Effector memory CD8-positive, alpha-beta T cell (primary cell): ENCODE measurements around the gene ZNF567.
A peak's percentile ranks its signal among the peaks of the same experiment; 100 is the strongest.

Source experiments
- ATAC-seq: fragments of 150-1000 bp; cut with Tn5 transposase; replicated peaks from 2 replicates; pipeline ENCODE4 v1.10.0; 2021; ENCODE audit warnings: mild to moderate bottlenecking, moderate library complexity
- DNase-seq, 3 experiments: peaks; one replicate each; pipeline ENCODE4 v3.0.0; 2021
- H3K27ac Mint-ChIP-seq, 2 donors: one replicate each; pipeline ENCODE4 v1.8.0; 2022; ENCODE audit warnings: mild to moderate bottlenecking in 2 of 2, mixed read lengths in 2 of 2, moderate library complexity in 2 of 2
- H3K27me3 Mint-ChIP-seq, 2 donors: one replicate each; pipeline ENCODE4 v1.8.0; 2022; ENCODE audit warnings: mixed read lengths in 2 of 2
- H3K36me3 Mint-ChIP-seq: one replicate; pipeline ENCODE4 v1.8.0; 2022; ENCODE audit warnings: mild to moderate bottlenecking, moderate library complexity, mixed read lengths; ENCODE audit not compliant: insufficient read depth
- H3K4me1 Mint-ChIP-seq, 2 donors: one replicate each; pipeline ENCODE4 v1.8.0; 2022; ENCODE audit warnings: low read depth in 2 of 2, mixed read lengths in 2 of 2
- H3K4me3 Mint-ChIP-seq, 2 donors: one replicate each; pipeline ENCODE4 v1.8.0; 2022; ENCODE audit warnings: mild to moderate bottlenecking in 2 of 2, mixed read lengths in 2 of 2, moderate library complexity in 2 of 2
- H3K9me3 Mint-ChIP-seq, 2 donors: one replicate each; pipeline ENCODE4 v1.8.0; 2022; ENCODE audit warnings: mixed read lengths in 2 of 2
- total RNA-seq, 9 experiments: gene quantifications; one replicate each; lab custom pipeline; 2026; lab: John Stamatoyannopoulos, UW

The ZNF567 gene
- total RNA-seq, result 16.1 to 36.6 (median 24.2) reads per million in 9 experiments

DNA sequence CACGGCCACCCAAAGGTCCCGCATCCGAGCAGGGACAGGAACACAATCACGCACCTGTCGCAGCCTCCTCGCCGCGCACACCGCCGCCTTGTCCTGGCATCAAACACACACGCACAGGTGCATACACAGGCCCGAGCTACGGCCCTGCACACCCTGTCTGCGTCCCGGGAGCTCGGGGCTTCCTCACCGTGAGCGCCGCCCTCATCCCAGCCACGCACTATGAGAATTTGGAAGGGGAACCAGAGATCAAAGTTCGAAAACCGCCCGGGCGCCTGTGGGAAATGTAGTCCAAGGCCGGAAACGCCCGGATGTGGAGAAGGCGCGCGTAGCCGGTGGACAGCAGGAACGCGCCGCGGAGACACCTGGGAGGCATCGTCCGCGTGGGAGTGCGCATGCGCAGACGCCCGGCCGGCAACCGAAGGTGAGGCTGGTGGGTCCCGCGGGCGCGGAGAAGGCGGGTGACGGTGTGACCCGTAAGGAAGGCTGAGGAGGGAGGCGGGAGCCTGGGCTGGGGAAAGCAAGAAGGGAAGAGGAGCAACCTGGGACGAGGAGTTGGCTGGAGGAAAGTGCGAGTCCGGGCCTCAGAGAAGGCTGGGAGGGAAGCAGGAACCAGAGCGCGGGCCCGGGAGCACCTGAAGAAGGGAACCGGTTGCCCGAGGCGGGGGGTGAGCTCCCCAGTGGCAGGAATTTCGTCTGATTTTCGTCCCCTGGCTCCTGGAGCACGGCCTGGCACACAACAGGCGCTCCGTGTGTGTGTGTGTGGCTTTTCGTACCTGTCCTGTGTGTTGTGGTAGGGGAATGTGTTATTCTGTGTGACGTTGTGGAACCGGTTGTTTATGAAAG is at the start of gene ZNF567:
Gene ZNF567, plus strand, starts transcription at position 399 of the 843 bp plus-strand sequence. CDS start 7,256 bp downstream, outside the sequence.
- H3K4me1 Mint-ChIP-seq, result peaks cover 26 to 28% of the 10 kb centered on the region in 2 donors
- peak within 1 kb of the TSS; percentile 99 for H3K4me3 Mint-ChIP-seq
- peaks cover 1 to 6% of the 10 kb centered on the region in 2 donors for H3K9me3 Mint-ChIP-seq
- peak; percentile 93 for DNase-seq
- no peaks in the 10 kb centered on the region for H3K27me3 Mint-ChIP-seq
- H3K36me3 Mint-ChIP-seq, result peaks cover 45% of the 10 kb centered on the region
- H3K27ac Mint-ChIP-seq, result peak within 1 kb of the TSS; percentile 99
- ATAC-seq, result peak; percentile 94

DNA sequence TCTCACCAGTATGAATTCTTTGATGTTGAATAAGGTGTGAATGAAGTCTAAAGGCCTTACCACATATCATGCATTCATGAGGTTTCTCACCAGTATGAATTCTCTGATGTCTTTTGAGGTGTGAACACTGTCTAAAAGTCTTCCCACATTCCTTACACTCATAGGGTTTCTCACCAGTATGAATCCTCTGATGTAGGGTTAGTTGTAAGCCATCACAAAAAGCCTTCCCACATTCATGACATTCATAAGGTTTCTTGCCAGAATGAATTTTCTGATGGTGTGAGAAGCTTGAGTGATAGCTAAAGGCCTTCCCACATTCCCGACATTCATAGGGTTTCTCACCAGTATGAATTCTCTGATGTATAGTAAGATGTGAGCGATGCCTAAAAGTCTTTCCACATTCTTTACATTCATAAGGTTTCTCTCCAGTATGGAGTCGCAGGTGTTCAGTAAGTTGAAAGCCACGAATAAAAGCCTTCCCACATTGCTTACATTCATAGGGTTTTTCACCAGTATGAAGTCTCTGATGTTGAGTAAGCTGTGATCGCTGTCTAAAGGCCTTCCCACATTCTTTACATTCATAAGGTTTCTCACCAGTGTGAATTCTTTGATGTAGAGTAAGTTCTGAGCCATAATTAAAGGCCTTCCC is 48.4 kb upstream of the ZNF567 start:
- no peaks in the 10 kb centered on the region for H3K4me1 Mint-ChIP-seq
- peaks cover 13 to 15% of the 10 kb centered on the region in 2 donors for H3K9me3 Mint-ChIP-seq
- H3K4me3 Mint-ChIP-seq, result no peak overlapping the region
- ATAC-seq (no peak), DNase-seq (no peak)
- H3K36me3 Mint-ChIP-seq, result peaks cover 3% of the 10 kb centered on the region
- no peaks in the 10 kb centered on the region for H3K27me3 Mint-ChIP-seq
- H3K27ac Mint-ChIP-seq, result no peak overlapping the region

DNA sequence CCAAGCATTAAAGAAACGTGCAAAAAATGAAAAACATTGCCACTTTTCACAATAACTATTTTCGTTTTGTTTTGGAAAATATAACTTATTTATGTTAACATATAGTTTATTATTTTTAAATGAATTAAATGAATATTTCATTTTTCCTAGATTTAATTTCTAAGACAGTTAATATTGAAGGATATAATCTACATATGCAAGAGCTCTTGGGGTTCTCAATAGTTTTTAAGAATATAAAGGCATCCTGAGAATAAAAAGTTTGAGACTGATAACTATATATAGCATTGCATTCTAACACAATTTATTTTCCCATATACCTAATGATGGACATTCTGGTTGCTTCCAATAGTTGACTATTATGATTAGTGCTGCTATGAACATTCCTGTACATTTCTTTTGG is 40.7 kb upstream of the ZNF567 start:
- no peaks in the 10 kb centered on the region for H3K4me1 Mint-ChIP-seq
- no peak overlapping the region for H3K27ac Mint-ChIP-seq
- H3K4me3 Mint-ChIP-seq, result no peak overlapping the region
- peaks cover 0 to 4% of the 10 kb centered on the region in 2 donors for H3K9me3 Mint-ChIP-seq
- no peaks in the 10 kb centered on the region for H3K27me3 Mint-ChIP-seq
- no peak for ATAC-seq
- H3K36me3 Mint-ChIP-seq, result peaks cover 27% of the 10 kb centered on the region
- DNase-seq, result no peak

DNA sequence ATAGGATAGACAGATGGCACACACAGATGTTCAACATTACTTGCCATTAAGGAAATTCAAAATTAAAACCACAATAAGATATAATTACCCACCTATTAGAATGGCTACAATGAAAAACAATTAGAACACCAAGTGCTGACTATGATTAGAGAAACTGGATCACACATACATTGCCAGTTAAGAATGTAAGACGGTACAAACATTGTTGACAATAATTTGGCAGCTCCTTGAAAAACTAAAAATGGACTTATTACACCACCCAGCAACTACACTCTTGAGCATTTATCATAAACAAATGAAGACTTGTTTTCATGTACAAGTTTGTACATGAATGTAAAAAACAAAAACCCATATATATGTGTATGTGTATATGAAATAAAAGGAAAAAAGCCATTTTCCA is 34.5 kb upstream of the ZNF567 start:
- H3K36me3 Mint-ChIP-seq, result peaks cover 63% of the 10 kb centered on the region
- no peak overlapping the region for H3K27ac Mint-ChIP-seq
- DNase-seq, result no peak
- H3K9me3 Mint-ChIP-seq, result peaks cover 4 to 9% of the 10 kb centered on the region in 2 donors
- H3K4me3 Mint-ChIP-seq, result no peak overlapping the region
- no peaks in the 10 kb centered on the region for H3K27me3 Mint-ChIP-seq
- ATAC-seq, result no peak
- no peaks in the 10 kb centered on the region for H3K4me1 Mint-ChIP-seq

DNA sequence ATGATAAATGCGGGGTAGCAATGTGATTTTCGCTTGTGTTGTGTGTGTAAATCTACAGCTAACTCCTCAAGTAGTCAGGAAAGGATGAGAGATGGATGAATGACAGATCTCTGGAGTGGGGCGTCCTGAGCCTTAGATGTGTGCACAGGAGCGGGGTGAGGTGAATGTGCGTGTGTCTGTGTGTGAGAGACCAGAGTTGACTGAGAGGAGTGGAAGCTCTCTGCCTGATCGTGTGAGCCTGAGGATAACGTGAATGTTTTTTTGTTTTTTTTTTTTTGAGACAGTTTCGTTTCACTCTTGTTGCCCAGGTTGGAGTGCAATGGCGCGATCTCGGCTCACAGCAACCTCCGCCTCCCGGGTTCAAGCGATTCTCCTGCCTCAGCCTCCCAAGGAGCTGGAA is 21.6 kb upstream of the ZNF567 start:
- H3K27ac Mint-ChIP-seq, result peak overlapping the region; percentile 99 to 100
- H3K4me1 Mint-ChIP-seq, result peaks cover 28 to 38% of the 10 kb centered on the region in 2 donors
- DNase-seq, result no peak
- peaks cover 0 to 2% of the 10 kb centered on the region in 2 donors for H3K9me3 Mint-ChIP-seq
- H3K4me3 Mint-ChIP-seq, result peak overlapping the region; percentile 100
- no peaks in the 10 kb centered on the region for H3K27me3 Mint-ChIP-seq
- H3K36me3 Mint-ChIP-seq, result peaks cover 30% of the 10 kb centered on the region
- ATAC-seq, result no peak

DNA sequence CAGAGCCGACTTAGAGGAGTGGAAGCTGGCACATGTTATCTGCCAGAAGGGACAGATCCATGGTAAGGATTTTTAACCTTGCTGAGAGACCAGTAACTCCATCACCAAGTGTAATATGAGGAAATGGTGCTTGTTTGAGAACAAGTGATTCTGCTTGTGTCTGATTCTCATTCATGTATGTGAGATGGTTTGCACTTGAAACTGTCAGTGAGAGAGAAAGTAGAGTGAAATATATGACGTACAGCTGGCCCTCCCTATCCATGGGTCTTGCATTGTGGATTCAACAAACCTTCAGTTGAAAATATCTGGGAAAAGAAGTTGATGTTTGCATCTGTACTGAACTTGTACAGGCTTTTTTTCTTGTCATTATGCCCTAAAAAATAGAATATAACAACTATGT is 18.8 kb upstream of the ZNF567 start:
- peaks cover 28 to 36% of the 10 kb centered on the region in 2 donors for H3K4me1 Mint-ChIP-seq
- peaks cover 23% of the 10 kb centered on the region for H3K36me3 Mint-ChIP-seq
- no peak overlapping the region for H3K27ac Mint-ChIP-seq
- no peaks in the 10 kb centered on the region for H3K27me3 Mint-ChIP-seq
- DNase-seq (no peak), ATAC-seq (no peak)
- peaks cover 0 to 2% of the 10 kb centered on the region in 2 donors for H3K9me3 Mint-ChIP-seq
- H3K4me3 Mint-ChIP-seq, result peak overlapping the region; percentile 100

DNA sequence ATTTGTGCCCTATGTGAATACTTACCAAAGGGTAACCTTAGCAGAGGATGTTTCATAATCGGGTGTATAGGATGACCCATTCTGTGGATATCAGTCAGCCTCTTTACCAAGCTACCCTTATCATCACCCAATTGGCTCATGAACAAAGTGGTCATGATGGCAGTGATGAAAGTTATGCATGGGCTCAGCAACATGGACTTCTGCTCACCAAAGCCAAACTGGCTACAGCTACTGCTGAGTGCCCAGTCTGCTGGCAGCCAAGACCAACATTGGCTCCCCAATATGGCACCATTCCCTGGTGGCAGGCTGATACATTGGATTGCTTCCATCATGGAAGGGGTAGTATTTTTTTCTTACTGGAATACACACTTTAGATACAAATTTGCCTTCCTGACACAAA is 15.0 kb upstream of the ZNF567 start:
- H3K27ac Mint-ChIP-seq, result peak overlapping the region in 1 of 2 donors; percentile 38
- H3K36me3 Mint-ChIP-seq, result peaks cover 5% of the 10 kb centered on the region
- H3K4me3 Mint-ChIP-seq, result no peak overlapping the region
- DNase-seq (no peak), ATAC-seq (no peak)
- H3K9me3 Mint-ChIP-seq, result no peaks in the 10 kb centered on the region
- H3K27me3 Mint-ChIP-seq, result no peaks in the 10 kb centered on the region
- H3K4me1 Mint-ChIP-seq, result peaks cover 13% of the 10 kb centered on the region in 2 donors

DNA sequence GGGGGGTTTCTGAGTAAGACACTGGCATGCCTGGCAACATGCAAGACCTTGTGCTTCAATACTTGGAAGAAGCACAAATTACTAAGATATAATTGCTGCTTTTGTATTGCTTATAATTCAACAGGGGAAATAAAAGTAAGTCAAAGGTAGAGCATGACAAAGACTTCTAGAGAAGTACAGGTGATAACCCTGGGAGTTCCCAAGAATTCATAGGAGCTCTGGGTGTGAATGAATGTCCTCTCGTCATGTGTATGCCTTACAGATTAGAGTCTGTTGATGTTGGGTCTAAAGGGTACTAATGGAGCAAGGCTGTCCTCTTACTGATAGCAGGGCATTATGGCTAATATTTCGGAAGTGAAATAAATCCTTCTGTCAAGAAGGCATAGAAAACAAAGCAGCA is 13.2 kb upstream of the ZNF567 start:
- Mint-ChIP-seq H3K4me3 (no peak overlapping the region), H3K27ac (no peak overlapping the region), H3K4me1 (peaks cover 1 to 3% of the 10 kb centered on the region in 2 donors), H3K27me3 (no peaks in the 10 kb centered on the region), H3K9me3 (no peaks in the 10 kb centered on the region), H3K36me3 (no peaks in the 10 kb centered on the region)
- ATAC-seq (no peak), DNase-seq (no peak)

DNA sequence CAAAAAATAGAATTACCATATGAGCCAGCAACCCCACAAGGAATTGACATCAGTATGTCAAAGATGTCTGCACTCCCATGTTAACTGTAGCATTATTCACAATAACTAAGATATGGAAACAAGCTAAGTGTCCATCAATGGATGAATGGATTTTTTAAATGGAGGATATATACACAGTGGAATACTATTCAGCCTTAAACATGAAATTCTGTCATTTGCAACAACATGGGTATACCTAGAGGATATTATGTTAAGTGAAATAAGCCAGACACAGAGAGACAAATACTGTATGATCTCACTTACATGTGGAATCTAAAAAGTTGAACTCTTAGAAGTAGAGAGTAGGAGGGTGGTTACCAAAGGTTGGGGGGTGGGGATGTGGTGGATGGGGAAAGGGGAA is 8.0 kb upstream of the ZNF567 start:
- ATAC-seq, result no peak
- no peaks in the 10 kb centered on the region for H3K4me1 Mint-ChIP-seq
- no peak overlapping the region for H3K4me3 Mint-ChIP-seq
- no peak for DNase-seq
- no peaks in the 10 kb centered on the region for H3K9me3 Mint-ChIP-seq
- H3K36me3 Mint-ChIP-seq, result peaks cover 7% of the 10 kb centered on the region
- no peaks in the 10 kb centered on the region for H3K27me3 Mint-ChIP-seq
- H3K27ac Mint-ChIP-seq, result no peak overlapping the region

DNA sequence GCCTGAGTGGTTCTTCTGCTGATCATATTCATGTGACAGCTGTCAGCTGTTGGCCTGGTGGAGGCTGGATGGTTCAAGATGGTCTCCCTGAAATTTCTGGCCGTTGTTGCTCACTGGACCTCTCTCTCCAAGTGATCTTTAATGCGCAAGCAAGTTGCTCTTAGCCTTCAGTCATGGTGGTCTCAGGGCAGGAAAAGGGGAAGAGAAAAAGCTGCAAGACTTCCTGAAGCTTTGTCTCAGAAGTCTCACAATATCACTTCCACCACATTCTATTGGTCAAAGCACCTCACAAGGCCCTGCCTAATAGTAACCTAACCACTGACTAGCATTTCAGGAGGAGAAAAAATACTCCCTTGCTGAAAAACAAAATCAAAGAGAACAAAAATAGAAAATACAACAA is 1.6 kb upstream of the ZNF567 start:
- H3K27me3 Mint-ChIP-seq, result no peaks in the 10 kb centered on the region
- H3K27ac Mint-ChIP-seq, result peak overlapping the region in 1 of 2 donors; percentile 99
- peaks cover 26 to 28% of the 10 kb centered on the region in 2 donors for H3K4me1 Mint-ChIP-seq
- peak overlapping the region; percentile 99 for H3K4me3 Mint-ChIP-seq
- no peak for DNase-seq
- no peak for ATAC-seq
- H3K9me3 Mint-ChIP-seq, result peaks cover 1 to 6% of the 10 kb centered on the region in 2 donors
- H3K36me3 Mint-ChIP-seq, result peaks cover 36% of the 10 kb centered on the region

DNA sequence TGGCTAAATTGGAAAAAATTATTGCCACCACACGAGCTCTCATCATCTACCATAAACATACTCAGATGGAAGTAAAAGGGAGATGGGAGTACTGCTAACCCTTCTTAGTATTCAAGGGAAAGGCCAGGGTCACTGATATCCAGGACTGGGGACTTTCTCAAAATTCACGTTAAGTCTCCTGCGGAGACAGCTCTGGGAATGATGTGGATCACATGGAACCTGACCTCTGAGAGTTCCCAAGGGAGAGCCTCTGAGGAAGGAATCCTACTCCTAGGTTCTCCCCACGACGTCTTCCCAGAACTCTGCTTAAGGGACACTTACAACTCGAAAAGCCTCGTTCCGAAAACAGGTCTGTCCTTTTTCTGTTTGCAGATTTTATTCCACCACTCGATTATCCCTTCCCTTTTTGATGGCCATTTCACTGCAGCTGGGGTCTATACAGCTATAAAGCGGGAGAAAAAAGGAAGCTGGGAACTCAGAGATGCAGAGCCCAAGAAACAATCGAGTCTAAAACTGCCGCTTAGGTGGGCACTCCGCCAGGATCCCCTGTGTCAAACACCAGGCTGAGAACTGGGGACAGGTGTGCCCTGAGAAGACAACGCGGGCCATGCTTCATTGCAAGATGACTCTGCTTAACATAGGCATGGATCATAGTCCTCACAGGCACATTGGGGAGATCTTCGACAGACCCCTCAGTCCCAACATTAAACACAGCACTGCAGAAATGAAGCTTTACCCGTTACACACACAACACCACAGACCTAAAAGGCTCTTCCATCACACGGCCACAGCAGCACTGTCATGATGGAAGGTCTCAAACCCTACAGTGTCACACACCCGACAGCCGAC is 823 bp upstream of the ZNF567 start:
- no peak for ATAC-seq
- peaks cover 1 to 6% of the 10 kb centered on the region in 2 donors for H3K9me3 Mint-ChIP-seq
- peaks cover 36% of the 10 kb centered on the region for H3K36me3 Mint-ChIP-seq
- no peaks in the 10 kb centered on the region for H3K27me3 Mint-ChIP-seq
- DNase-seq, result no peak
- H3K27ac Mint-ChIP-seq, result peak overlapping the region; percentile 99
- peaks cover 26 to 28% of the 10 kb centered on the region in 2 donors for H3K4me1 Mint-ChIP-seq
- peak overlapping the region; percentile 99 for H3K4me3 Mint-ChIP-seq

DNA sequence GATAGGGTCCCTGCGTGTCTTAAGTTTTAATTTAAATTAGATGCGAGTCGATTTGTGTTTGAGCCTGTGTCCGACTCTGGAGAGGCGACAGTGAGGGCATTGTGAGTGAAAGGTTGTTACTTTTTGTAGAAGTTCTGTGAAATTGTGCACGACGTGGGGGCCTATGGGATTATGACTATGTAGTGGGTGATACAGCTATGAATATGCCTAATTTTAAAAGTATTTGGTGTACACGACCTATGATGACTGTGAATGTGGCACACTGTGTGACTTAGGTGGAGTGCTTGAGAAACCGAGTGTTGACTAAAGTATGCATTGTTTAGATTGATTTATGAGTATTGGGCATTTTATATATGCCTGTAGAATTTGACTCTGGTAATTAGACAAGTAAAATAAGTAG is 646 bp downstream of the ZNF567 start:
- peaks cover 1 to 6% of the 10 kb centered on the region in 2 donors for H3K9me3 Mint-ChIP-seq
- H3K4me3 Mint-ChIP-seq, result peak overlapping the region; percentile 99
- peak overlapping the region; percentile 99 for H3K27ac Mint-ChIP-seq
- peaks cover 26 to 28% of the 10 kb centered on the region in 2 donors for H3K4me1 Mint-ChIP-seq
- ATAC-seq, result no peak
- no peaks in the 10 kb centered on the region for H3K27me3 Mint-ChIP-seq
- H3K36me3 Mint-ChIP-seq, result peaks cover 44% of the 10 kb centered on the region
- DNase-seq, result no peak

DNA sequence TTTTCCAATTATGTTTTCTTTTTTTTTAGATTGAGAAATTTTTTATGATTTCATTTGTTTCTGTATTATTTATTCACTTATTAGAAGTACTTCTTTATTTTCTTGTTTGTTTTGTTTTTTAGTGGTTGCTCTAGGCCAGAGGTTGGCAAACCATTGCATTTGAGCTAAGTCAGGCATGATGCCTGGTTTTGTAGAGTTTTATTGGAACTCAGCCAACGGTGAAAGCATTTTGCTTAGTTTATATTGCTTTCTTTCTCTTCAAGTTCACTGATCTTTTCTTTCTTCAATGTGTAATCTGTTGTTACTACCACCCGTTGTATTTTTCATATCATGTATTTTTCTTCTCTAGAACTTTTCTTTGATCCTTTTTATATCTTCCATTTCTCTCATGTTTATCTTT is 19.7 kb downstream of the ZNF567 start:
- no peak for ATAC-seq
- H3K36me3 Mint-ChIP-seq, result peaks cover 22% of the 10 kb centered on the region
- no peak overlapping the region for H3K27ac Mint-ChIP-seq
- no peaks in the 10 kb centered on the region for H3K27me3 Mint-ChIP-seq
- DNase-seq, result no peak
- H3K4me1 Mint-ChIP-seq, result peaks cover 0 to 4% of the 10 kb centered on the region in 2 donors
- H3K9me3 Mint-ChIP-seq, result peaks cover 7% of the 10 kb centered on the region in 2 donors
- no peak overlapping the region for H3K4me3 Mint-ChIP-seq
